Fibroblast of lung (primary cell): ENCODE measurements around the gene TTLL11. TPM values are rescaled to one million over a fixed set of nuclear protein-coding genes. Genes with fewer than 3 reads are reported as not detected.

ENCODE experiments used
- DNase-seq, 2 donors: peaks; one replicate each; pipeline versions ENCODE4 v3.0.0 to v3.0.0-alpha.2; 2010; ENCODE audit warnings: low read depth in 2 of 2
- H2AFZ ChIP-seq: 2 replicates; pipeline ENCODE4 v1.5.1; 2012; ENCODE audit warnings: low read length, control low read depth, inconsistent platforms
- H3K27ac ChIP-seq: 2 replicates; pipeline ENCODE4 v1.5.1; 2011; ENCODE audit warnings: low read length, control low read depth; ENCODE audit not compliant: insufficient read depth
- H3K27me3 ChIP-seq: 2 replicates; pipeline ENCODE4 v1.5.1; 2011; ENCODE audit warnings: mild to moderate bottlenecking, low read length; ENCODE audit not compliant: control insufficient read depth, insufficient read depth
- H3K36me3 ChIP-seq: 2 replicates; pipeline ENCODE4 v1.5.1; 2011; ENCODE audit warnings: low read length; ENCODE audit not compliant: control insufficient read depth, insufficient read depth
- H3K4me1 ChIP-seq: 2 replicates; pipeline ENCODE4 v1.5.1; 2011; ENCODE audit warnings: low read length; ENCODE audit not compliant: control insufficient read depth, insufficient read depth; ENCODE audit errors: extremely low read depth
- H3K4me2 ChIP-seq: 2 replicates; pipeline ENCODE4 v1.5.1; 2011; ENCODE audit warnings: low read length, control low read depth; ENCODE audit not compliant: insufficient read depth; ENCODE audit errors: extremely low read depth
- H3K4me3 ChIP-seq, 4 experiments: fragments of 200-600 bp in 1 of 4; sonication (generic) in 1 of 4; replicated peaks in 1 of 4; 2 replicates each; pipeline ENCODE4 v1.5.1; 2011 to 2016; ENCODE audit warnings: low read length in 4 of 4, low read depth in 3 of 4, mild to moderate bottlenecking in 3 of 4, control low read depth in 2 of 4, inconsistent platforms in 1 of 4, mixed read lengths in 1 of 4; ENCODE audit not compliant: insufficient read depth in 1 of 4; ENCODE audit errors: control extremely low read depth in 1 of 4
- H3K79me2 ChIP-seq: 2 replicates; pipeline ENCODE4 v1.5.1; 2012; ENCODE audit warnings: mild to moderate bottlenecking, low read length, inconsistent platforms; ENCODE audit not compliant: control insufficient read depth, insufficient read depth
- H3K9ac ChIP-seq: 2 replicates; pipeline ENCODE4 v1.5.1; 2011; ENCODE audit warnings: mild to moderate bottlenecking, low read length, control low read depth; ENCODE audit not compliant: insufficient read depth
- H3K9me3 ChIP-seq: 2 replicates; pipeline ENCODE4 v1.5.1; 2012; ENCODE audit warnings: low read depth, low read length; ENCODE audit not compliant: control insufficient read depth, insufficient read depth
- H4K20me1 ChIP-seq: 2 replicates; pipeline ENCODE4 v1.5.1; 2011; ENCODE audit warnings: low read length; ENCODE audit not compliant: control insufficient read depth, insufficient read depth; ENCODE audit errors: extremely low read depth
- CTCF ChIP-seq, 2 donors: IDR thresholded peaks in 1 of 2; conservative IDR thresholded peaks in 1 of 2; 1 replicate in 1 of 2; 2 replicates in 1 of 2; pipeline ENCODE4 v1.5.1; 2011 to 2012; ENCODE audit warnings: low read length in 2 of 2, control low read depth in 1 of 2, inconsistent platforms in 1 of 2, low read depth in 1 of 2, mild to moderate bottlenecking in 1 of 2
- EZH2 ChIP-seq: IDR thresholded peaks from 2 replicates; pipeline ENCODE4 v1.5.1; 2012; ENCODE audit warnings: low read length, control low read depth, mild to moderate bottlenecking; ENCODE audit errors: missing control alignments
- polyA plus RNA-seq, 2 donors: library from polyadenylated mRNA; depleted of rRNA in 1 of 2; stranded (reverse) in 1 of 2; unstranded in 1 of 2; fragments of >200 nt; gene quantifications; 2 replicates each; pipeline ENCODE4 v1.2.1, GENCODE V29; 2011 to 2012; ENCODE audit warnings: missing spikeins in 1 of 2
- total RNA-seq: library from RNA; depleted of rRNA; stranded (reverse); fragments of >200 nt; gene quantifications from 2 replicates; pipeline ENCODE4 v1.2.1, GENCODE V29; 2014

TTLL11 gene
- total and polyA plus RNA-seq, 2 donors (not counting 1 experiment from before 2014, with no cell fraction given) = 3.9 to 4.8 TPM

DNA sequence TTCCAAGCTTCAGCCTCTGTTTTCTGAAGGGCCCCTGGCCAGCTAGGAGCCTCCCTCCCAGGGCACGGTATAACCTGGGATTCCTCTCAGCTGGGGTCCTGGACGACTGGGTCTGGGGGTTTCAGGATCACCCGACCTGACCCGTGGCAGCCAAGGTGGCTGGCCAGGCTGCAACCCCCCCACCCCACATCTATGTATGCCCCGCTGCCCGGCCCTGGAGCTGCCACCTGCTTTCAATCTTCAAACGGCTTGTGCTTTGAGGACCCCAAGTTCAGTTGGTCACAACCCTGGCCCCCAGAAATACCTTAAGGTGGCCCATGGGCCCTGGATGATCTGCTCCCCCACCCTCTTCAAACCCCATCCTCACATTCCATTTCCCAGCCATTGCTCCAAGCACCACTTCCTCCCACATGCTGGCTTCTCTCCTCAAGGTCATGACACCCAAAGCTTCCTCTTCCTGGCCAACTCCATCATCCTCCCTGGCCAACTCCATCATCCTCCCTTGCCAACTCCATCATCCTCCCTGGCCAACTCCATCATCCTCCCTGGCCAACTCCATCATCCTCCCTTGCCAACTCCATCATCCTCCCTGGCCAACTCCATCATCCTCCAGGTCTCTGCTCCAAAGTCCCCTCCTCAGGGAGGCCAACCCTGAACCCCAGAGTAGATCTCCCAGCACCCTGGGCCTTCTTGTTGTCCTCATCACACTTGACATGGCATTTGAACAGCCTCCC, 17.2 kb upstream of the TTLL11 start:
- Histone ChIP-seq H3K27me3 (peaks cover 7% of the 10 kb centered on the region), H3K4me2 (no peak overlapping the region), H3K27ac (no peak overlapping the region), H4K20me1 (no peaks in the 10 kb centered on the region), H3K9me3 (no peaks in the 10 kb centered on the region), H3K36me3 (no peaks in the 10 kb centered on the region), H3K4me1 (peaks cover 2% of the 10 kb centered on the region), H3K4me3 (no peak overlapping the region), H3K79me2 (no peaks in the 10 kb centered on the region), H3K9ac (no peak overlapping the region), H2AFZ (no peak overlapping the region)
- TF ChIP-seq CTCF (conservative IDR thresholded peaks at IDR 0.05 in 1 of 2, IDR thresholded peaks at IDR 0.05 in 1 of 2; ENCODE audit: low read depth in 1 of 2, low read length in 2 of 2) (no peak), EZH2 (no peak)
- no peak for DNase-seq

DNA sequence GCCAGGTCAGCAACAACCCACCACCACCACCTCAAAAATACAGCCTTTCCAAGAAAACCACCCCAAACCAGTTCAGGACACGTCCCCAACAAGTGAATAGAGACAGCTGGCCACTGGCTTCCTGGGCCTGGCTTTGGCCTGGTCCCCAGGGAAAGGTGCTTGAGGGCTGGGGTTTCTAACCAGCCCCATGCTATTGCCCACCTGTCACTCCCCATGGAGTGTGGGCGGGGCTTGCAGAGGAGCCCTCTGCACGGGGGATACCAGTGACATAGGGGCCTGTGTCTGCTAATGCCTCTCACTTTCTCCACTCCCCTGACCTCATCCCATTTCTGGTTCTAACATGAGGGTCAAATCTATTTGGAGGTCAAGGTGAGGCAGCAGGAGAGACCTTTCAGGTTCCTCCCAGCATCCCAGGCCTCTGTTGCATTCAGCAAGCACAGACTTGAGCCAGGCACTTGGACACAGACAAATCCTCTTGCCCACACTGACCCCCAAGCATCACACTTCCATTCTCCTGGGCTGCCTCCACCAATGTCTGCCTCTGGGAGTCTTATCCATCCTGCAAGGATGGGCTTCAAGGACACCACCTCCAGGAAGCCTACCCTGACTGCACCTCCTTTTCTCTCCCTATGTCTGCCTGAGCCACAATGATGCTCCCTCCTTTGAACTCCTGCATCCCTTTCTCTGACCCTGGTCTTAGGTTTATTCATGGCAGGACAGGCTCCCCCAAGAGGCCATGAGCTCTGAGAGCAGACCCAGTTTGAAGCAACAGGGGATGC, 16.1 kb upstream of the TTLL11 start:
- no peak overlapping the region for H3K27ac ChIP-seq
- no peak overlapping the region for H3K4me2 ChIP-seq
- TF ChIP-seq EZH2 = no peak
- TF ChIP-seq CTCF (conservative IDR thresholded peaks at IDR 0.05 in 1 of 2, IDR thresholded peaks at IDR 0.05 in 1 of 2; ENCODE audit: low read depth in 1 of 2, low read length in 2 of 2) = no peak
- H3K9ac ChIP-seq = no peak overlapping the region
- no peak for DNase-seq
- H3K4me3 ChIP-seq = no peak overlapping the region
- H3K4me1 ChIP-seq = peaks cover 2% of the 10 kb centered on the region
- no peaks in the 10 kb centered on the region for H3K36me3 ChIP-seq
- H3K9me3 ChIP-seq = no peaks in the 10 kb centered on the region
- H2AFZ ChIP-seq = no peak overlapping the region
- H3K27me3 ChIP-seq = peaks cover 6% of the 10 kb centered on the region
- no peaks in the 10 kb centered on the region for H4K20me1 ChIP-seq
- H3K79me2 ChIP-seq = no peaks in the 10 kb centered on the region

- Histone ChIP-seq H3K79me2 (no peaks in the 10 kb centered on the region), H3K4me2 (no peak overlapping the region), H3K9me3 (no peaks in the 10 kb centered on the region), H3K4me3 (no peak overlapping the region), H3K4me1 (peaks cover 2% of the 10 kb centered on the region), H2AFZ (no peak overlapping the region), H3K27ac (no peak overlapping the region), H3K36me3 (no peaks in the 10 kb centered on the region), H3K27me3 (no peaks in the 10 kb centered on the region), H4K20me1 (no peaks in the 10 kb centered on the region), H3K9ac (no peak overlapping the region)
- no peak for TF ChIP-seq CTCF (conservative IDR thresholded peaks at IDR 0.05 in 1 of 2, IDR thresholded peaks at IDR 0.05 in 1 of 2; ENCODE audit: low read depth in 1 of 2, low read length in 2 of 2)
- TF ChIP-seq EZH2 = no peak
- DNase-seq = no peak
These were observed 14.2 kb upstream of the TTLL11 start for GRCh38 chr9:122107291-122107805.
